Large intestine (tissue), 3 donors: ENCODE measurements around the gene TSR2. TPM values are rescaled to one million over a fixed set of nuclear protein-coding genes. Genes with fewer than 3 reads are reported as not detected.
A peak's percentile ranks its signal among the peaks of the same experiment; 100 is the strongest.
"Not testable (repeated sequence)": the region's sequence is repeated elsewhere in the genome, so short reads cannot be mapped to it uniquely, and the experiment has no call there.

ENCODE experiments used
- DNase-seq, 2 donors: peaks; one replicate each; pipeline versions ENCODE4 v3.0.0 to v3.0.0-alpha.2; 2013
- H3K27ac ChIP-seq: one replicate; pipeline ENCODE4 v1.5.1; 2013; ENCODE audit warnings: low read length
- H3K27me3 ChIP-seq: 2 replicates; pipeline ENCODE4 v1.6.1; 2013; ENCODE audit warnings: low read length; ENCODE audit not compliant: control insufficient read depth, insufficient read depth
- H3K36me3 ChIP-seq: 2 replicates; pipeline ENCODE4 v1.6.1; 2013; ENCODE audit warnings: low read length; ENCODE audit not compliant: control insufficient read depth, insufficient read depth
- H3K4me1 ChIP-seq: one replicate; pipeline ENCODE4 v1.6.1; 2013; ENCODE audit warnings: low read length; ENCODE audit not compliant: control insufficient read depth, insufficient read depth
- H3K4me3 ChIP-seq: one replicate; pipeline ENCODE4 v1.5.1; 2013; ENCODE audit warnings: low read length
- H3K9me3 ChIP-seq: one replicate; pipeline ENCODE4 v1.6.1; 2013; ENCODE audit warnings: mild to moderate bottlenecking, low read depth, low read length, moderate library complexity; ENCODE audit not compliant: control insufficient read depth
- WGBS: methylation state at CpG from one replicate; pipeline ENCODE4 v1.1.5; 2013; ENCODE audit warnings: low lambda C conversion rate; ENCODE audit not compliant: insufficient coverage; 5-methylcytosine and 5-hydroxymethylcytosine counted together
- polyA plus RNA-seq: library from polyadenylated mRNA; unstranded; fragments of 120-200 nt; gene quantifications from one replicate; pipeline ENCODE4 v1.2.1, GENCODE V29; 2013

The TSR2 gene
- polyA plus RNA-seq, 1 donor, result 44.1 TPM

- no CpG with 5 or more reads among the region's 21 CpGs for WGBS
- Histone ChIP-seq H3K4me1 (no peaks in the 10 kb centered on the region), H3K36me3 (peaks cover 14% of the 10 kb centered on the region), H3K4me3 (no peak overlapping the region), H3K27ac (no peak overlapping the region), H3K27me3 (no peaks in the 10 kb centered on the region), H3K9me3 (no peaks in the 10 kb centered on the region)
- DNase-seq, result no peak
These were observed 30.0 kb downstream of the TSR2 start for GRCh38 chrX:54470054-54470760.

DNA sequence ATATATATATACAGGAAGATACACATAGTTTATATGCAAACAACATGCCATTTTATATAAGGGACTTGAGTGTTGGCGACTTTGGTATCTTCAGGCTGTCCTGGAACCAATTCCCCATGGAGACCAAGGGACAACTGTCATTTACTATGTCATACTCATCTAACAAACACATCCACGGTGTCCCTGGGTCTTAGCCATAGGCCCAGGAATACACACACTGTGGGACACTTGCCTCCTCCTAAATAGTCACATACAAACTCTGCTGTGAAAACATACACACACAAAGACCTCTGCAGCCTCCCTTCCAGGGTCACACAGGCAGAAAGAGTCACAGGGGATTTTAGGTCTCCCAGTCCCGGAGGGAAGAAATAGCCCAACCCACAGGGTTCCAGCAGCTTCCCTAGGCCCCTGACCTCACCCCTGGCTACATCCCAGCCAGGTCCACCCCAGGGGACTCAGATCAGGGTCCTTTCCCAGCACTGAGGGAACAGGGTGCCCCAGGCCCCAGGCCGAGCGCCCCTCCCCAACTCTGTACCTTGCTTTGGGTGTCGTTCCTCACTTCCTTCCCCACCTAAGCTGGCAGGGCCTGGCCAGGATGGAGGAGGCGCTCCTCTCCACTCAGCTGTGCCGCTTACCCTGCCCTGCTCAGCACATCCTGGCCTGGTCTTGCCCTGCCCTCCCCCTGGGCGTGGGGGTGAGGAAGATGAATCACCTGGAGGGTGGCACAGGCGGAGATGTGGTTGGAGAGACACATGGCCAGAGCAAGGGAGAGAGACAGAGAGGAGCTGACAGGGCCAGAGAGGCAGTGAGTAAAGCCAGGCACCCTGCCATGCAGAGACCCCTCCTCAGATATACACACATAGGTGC lies 34.0 kb downstream of the TSR2 start:
- Histone ChIP-seq H3K27ac (no peak overlapping the region), H3K36me3 (peaks cover 3% of the 10 kb centered on the region), H3K4me3 (no peak overlapping the region), H3K27me3 (no peaks in the 10 kb centered on the region), H3K9me3 (no peaks in the 10 kb centered on the region), H3K4me1 (peaks cover 4% of the 10 kb centered on the region)
- WGBS, result no CpG with 5 or more reads among the region's 10 CpGs
- DNase-seq, result no peak

DNA sequence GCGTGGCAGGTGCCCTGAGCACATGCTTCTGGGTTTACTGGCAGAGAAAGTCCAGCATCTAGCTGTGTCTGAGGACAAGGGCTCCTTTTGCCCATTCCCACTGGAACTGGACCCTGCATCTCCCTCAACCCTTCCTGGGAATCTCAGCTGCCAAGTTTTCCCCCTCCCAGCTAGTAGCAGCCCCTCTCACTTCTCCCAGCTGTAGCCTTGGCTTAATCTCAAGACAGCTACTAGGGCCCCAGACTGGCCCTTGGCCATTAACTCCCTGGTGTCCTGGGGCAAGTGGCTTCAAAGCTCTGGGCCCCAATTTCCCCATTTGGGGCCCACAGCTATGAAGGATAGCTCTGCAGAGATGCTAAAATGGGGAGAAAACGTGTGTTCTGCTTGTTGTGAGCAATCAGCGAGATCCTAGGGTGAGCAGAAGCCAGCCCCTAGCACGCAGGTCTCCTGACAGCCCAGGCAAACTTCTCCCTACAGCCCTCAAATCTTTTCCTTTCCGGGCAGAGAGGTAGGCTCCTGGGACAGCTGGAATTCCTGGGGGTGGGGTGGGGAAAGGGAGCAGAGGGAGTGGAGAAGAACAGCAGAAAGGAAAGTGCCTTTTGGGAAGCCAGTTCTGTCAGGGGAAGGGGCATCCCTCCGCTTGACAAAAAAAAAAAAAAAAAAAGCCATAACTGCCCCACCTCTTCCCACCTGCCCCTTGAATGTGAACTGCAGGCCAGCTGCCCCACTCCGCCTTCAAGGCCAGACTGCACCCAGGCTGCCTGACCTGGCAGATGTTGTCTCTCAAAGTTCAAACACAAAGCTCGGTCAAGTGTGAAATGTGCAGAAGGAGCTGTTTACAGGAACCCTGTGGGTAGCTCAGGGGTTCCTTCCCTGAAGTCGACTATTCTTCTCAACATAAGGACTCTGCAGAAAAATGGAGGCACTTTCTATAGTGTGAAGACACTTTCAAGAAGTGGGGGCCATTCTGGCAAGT lies 39.2 kb downstream of the TSR2 start:
- Histone ChIP-seq H3K27ac (no peak overlapping the region), H3K4me3 (no peak overlapping the region), H3K4me1 (peaks cover 7% of the 10 kb centered on the region), H3K9me3 (no peaks in the 10 kb centered on the region), H3K27me3 (no peaks in the 10 kb centered on the region), H3K36me3 (no peaks in the 10 kb centered on the region)
- DNase-seq, result no peak
- WGBS, result no CpG with 5 or more reads among the region's 9 CpGs

DNA sequence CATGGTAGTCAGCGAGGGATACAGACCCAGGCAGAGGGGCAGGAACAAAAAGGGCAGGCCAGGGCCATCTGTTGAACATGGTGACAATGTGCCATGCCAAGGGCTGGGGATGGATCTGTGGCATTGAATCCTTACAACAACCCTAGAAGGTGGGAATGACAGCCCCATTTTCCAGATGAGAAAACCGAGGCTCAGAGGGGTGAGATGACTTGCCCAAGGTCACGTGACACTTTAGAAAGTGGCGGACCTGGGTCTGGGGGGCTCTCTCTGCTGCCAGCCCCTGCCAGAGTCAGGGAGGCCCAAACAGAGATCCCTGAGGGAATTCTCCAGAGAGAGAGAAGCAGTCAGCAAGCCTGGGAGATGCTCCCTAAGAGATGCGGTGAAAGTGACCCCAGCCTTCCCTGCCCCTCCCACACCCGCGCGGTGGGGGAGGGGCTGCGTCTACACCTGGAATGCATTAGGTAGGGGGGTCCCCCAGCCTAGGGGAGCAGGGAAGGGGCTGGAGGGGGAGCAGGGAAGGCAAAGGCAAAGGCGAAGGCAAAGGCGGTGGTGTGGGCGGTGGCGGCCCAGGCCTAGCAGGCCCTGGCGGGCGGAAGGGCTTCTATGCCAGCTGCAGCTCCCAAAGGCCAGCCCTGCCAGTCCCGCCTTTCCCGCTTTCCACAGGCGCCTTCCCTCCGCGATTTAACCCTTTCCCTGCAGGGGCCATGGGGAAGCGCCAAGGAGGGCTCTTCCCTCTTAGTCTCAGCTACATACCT lies 42.8 kb downstream of the TSR2 start:
- no peaks in the 10 kb centered on the region for H3K36me3 ChIP-seq
- DNase-seq, result no peak
- H3K9me3 ChIP-seq, result no peaks in the 10 kb centered on the region
- peak overlapping the region; percentile 15 for H3K27ac ChIP-seq
- H3K4me1 ChIP-seq, result peaks cover 7% of the 10 kb centered on the region
- WGBS, result no CpG with 5 or more reads among the region's 21 CpGs
- no peaks in the 10 kb centered on the region for H3K27me3 ChIP-seq
- H3K4me3 ChIP-seq, result no peak overlapping the region

- H3K36me3 ChIP-seq, result no peaks in the 10 kb centered on the region
- no peak for DNase-seq
- H3K27ac ChIP-seq, result no peak overlapping the region
- no peaks in the 10 kb centered on the region for H3K27me3 ChIP-seq
- H3K4me3 ChIP-seq, result no peak overlapping the region
- WGBS, result no CpG with 5 or more reads among the region's 9 CpGs
- no peaks in the 10 kb centered on the region for H3K9me3 ChIP-seq
- peaks cover 6% of the 10 kb centered on the region for H3K4me1 ChIP-seq
These were observed 43.7 kb downstream of the TSR2 start for GRCh38 chrX:54483946-54484345.

- Histone ChIP-seq H3K36me3 (no peaks in the 10 kb centered on the region), H3K27me3 (no peaks in the 10 kb centered on the region), H3K4me1 (no peaks in the 10 kb centered on the region), H3K27ac (no peak overlapping the region), H3K4me3 (no peak overlapping the region), H3K9me3 (no peaks in the 10 kb centered on the region)
- no CpG with 5 or more reads among the region's 3 CpGs for WGBS
- DNase-seq, result no peak
These were observed 44.5 kb downstream of the TSR2 start for GRCh38 chrX:54484666-54485065.

DNA sequence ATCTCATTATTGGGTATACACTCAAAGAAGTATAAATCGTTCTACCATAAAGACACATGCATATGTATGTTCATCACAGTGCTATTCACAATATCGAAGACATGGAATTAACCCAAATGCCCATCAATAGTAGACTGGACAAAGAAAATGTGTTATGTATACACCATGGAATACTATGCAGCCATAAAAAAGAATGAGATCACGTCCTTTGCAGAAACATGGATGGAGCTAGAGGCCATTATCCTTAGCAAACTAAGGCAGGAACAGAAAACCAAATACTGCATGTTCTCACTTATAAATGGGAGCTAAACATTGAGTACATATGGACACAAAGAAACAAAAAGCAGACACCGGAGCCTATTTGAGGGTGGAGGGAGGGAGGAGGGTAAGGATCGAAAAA lies 49.6 kb downstream of the TSR2 start:
- not testable (repeated sequence) for H3K4me1 ChIP-seq, H3K9me3 ChIP-seq

GRCh38 chrX:54492340-54492739 lies 52.1 kb downstream of the TSR2 start:
- Histone ChIP-seq H3K36me3 (no peaks in the 10 kb centered on the region), H3K4me1 (no peaks in the 10 kb centered on the region), H3K9me3 (no peaks in the 10 kb centered on the region), H3K4me3 (no peak overlapping the region), H3K27ac (no peak overlapping the region), H3K27me3 (no peaks in the 10 kb centered on the region)
- no CpG with 5 or more reads among the region's 6 CpGs for WGBS
- no peak for DNase-seq

More for the DNA sequence above, 49.6 kb downstream of the TSR2 start:
- not testable (repeated sequence) for H3K27me3 ChIP-seq, DNase-seq, H3K27ac ChIP-seq, H3K4me3 ChIP-seq, H3K36me3 ChIP-seq
- no CpG with 5 or more reads among the region's 5 CpGs for WGBS

DNA sequence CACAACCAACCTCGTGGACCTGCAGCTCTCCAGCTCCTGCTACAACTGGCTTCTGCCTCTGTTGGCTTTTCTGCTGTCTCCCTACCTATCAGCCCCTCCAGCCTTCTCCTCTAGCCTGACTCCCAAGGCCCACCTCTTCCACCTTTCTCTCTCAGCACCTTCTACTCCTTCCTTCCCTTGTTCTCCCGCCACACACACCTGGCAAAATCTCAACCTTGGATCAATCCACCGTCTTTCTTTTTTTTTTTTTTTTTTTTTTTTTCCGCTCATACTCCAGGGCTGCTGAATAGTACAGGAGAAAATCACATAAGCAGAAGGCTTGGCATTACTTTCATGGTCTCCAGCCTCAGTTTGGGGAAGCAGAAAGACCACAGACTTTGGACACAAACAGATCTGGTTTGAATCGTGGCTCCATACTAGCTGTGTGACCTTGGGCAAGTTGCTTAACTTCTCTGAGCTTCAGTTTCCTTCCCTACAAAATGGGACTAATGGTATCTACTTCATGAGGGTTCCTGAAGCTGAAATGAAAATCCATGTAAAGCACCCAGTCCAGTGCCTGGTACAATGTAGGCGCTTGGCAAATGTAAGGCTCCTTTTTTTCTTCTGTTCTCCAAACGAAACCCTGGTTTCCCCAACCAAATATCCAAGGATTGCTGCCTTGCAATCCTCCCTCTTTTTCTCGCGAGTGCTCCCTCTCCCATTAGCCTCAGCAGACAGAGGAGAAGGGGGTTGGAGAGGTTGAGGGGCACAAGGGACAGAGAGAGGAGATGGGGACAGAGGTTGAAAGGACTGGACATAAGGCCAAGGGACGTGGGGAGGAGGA lies 54.2 kb downstream of the TSR2 start:
- Histone ChIP-seq H3K36me3 (no peaks in the 10 kb centered on the region), H3K27ac (peak overlapping the region; percentile 45)

More for the DNA sequence above, 54.2 kb downstream of the TSR2 start:
- Histone ChIP-seq H3K4me1 (no peaks in the 10 kb centered on the region), H3K4me3 (peak overlapping the region; percentile 55), H3K27me3 (no peaks in the 10 kb centered on the region), H3K9me3 (no peaks in the 10 kb centered on the region)
- DNase-seq, result no peak
- 75% methylated on average over 2 of the region's 10 CpGs for WGBS
